ENCODE data around the gene FUT9.
"Not testable (repeated sequence)": the region's sequence is repeated elsewhere in the genome, so short reads cannot be mapped to it uniquely, and the experiment has no call there.

DNA sequence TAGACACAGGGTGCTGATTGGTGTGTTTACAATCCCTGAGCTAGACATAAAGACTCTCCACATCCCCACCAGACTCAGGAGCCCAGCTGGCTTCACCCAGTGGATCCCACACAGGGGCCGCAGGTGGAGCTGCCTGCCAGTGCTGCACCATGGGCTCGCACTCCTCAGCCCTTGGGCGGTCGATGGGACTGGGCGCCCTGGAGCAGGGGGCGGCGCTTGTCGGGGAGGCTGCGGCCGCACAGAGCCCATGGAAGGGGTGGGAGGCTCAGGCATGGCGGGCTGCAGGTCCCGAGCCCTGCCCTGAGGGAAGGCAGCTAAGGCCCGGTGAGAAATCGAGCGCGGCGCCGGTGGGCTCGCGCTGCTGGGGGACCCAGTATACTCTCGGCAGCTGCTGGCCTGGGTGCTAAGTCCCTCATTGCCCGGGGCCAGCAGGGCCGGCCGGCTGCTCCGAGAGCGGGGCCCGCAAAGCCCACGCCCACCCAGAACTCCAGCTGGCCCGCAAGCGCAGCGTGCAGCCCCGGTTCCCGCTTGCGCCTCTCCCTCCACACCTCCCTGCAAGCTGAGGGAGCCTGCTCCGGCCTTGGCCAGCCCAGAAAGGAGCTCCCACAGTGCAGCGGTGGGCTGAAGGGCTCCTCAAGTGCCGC lies 245.1 kb downstream of the FUT9 start:
- TF ChIP-seq, protein P1, sequence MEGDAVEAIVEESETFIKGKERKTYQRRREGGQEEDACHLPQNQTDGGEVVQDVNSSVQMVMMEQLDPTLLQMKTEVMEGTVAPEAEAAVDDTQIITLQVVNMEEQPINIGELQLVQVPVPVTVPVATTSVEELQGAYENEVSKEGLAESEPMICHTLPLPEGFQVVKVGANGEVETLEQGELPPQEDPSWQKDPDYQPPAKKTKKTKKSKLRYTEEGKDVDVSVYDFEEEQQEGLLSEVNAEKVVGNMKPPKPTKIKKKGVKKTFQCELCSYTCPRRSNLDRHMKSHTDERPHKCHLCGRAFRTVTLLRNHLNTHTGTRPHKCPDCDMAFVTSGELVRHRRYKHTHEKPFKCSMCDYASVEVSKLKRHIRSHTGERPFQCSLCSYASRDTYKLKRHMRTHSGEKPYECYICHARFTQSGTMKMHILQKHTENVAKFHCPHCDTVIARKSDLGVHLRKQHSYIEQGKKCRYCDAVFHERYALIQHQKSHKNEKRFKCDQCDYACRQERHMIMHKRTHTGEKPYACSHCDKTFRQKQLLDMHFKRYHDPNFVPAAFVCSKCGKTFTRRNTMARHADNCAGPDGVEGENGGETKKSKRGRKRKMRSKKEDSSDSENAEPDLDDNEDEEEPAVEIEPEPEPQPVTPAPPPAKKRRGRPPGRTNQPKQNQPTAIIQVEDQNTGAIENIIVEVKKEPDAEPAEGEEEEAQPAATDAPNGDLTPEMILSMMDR (IDR thresholded peaks at IDR 0.05): not testable (repeated sequence)
- not testable (repeated sequence) for TF ChIP-seq CREB1 (CRISPR knock-in tag; IDR thresholded peaks at IDR 0.05)
- TF ChIP-seq, protein P2, sequence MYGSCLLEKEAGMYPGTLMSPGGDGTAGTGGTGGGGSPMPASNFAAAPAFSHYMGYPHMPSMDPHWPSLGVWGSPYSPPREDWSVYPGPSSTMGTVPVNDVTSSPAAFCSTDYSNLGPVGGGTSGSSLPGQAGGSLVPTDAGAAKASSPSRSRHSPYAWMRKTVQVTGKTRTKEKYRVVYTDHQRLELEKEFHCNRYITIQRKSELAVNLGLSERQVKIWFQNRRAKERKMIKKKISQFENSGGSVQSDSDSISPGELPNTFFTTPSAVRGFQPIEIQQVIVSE (CRISPR knock-in tag; IDR thresholded peaks at IDR 0.05; ENCODE audit: borderline replicate concordance): not testable (repeated sequence)
